ENCODE data around the gene GASK1A. TPM values are rescaled to one million over a fixed set of nuclear protein-coding genes. Genes with fewer than 3 reads are reported as not detected.

Gene GASK1A
- total and polyA plus RNA-seq, 2 of the 4 experiments (the other 2 are of a cell fraction) = 0.18 to 0.19 TPM

- Histone ChIP-seq H3K36me3 (ENCODE audit: control insufficient read depth, insufficient read depth, low read length) (no peaks in the 10 kb centered on the region), H2AK9ac (replicated peaks; ENCODE audit: low read depth, low read length, poor library complexity) (no peak overlapping the region), H2BK20ac (ENCODE audit: low read depth, low read length) (no peak overlapping the region), H3K4me2 (ENCODE audit: low read depth, low read length) (no peak overlapping the region), H3K4me3 (ENCODE audit: insufficient read depth, low read depth, low read length) (no peak overlapping the region), H3K56ac (ENCODE audit: extremely low read depth, insufficient read depth, low read length) (no peak overlapping the region), H3K14ac (replicated peaks; ENCODE audit: low read depth, low read length) (no peak overlapping the region), H2AK5ac (ENCODE audit: low read depth, low read length) (no peak overlapping the region), H4K5ac (ENCODE audit: low read depth, low read length) (no peak overlapping the region), H2BK5ac (ENCODE audit: low read depth, low read length, poor library complexity, severe bottlenecking) (no peak overlapping the region), H3K23ac (ENCODE audit: low read depth, low read length) (no peak overlapping the region), H3K4ac (ENCODE audit: low read depth, low read length) (no peak overlapping the region), H4K91ac (ENCODE audit: insufficient read depth, low read depth, low read length) (no peak overlapping the region), H3K9me3 (ENCODE audit: control insufficient read depth, insufficient read depth, low read length) (no peaks in the 10 kb centered on the region), H4K20me1 (ENCODE audit: insufficient read depth, low read length) (no peaks in the 10 kb centered on the region), H3K4me1 (ENCODE audit: control insufficient read depth, insufficient read depth, low read length) (no peaks in the 10 kb centered on the region), H4K8ac (ENCODE audit: low read depth in 2 of 2, low read length in 2 of 2) (no peak overlapping the region), H3K79me1 (ENCODE audit: low read depth in 1 of 2, low read length in 2 of 2) (no peaks in the 10 kb centered on the region), H3K27ac (ENCODE audit: insufficient read depth, low read length) (no peak overlapping the region), H3K27me3 (ENCODE audit: control insufficient read depth, insufficient read depth, low read length) (no peaks in the 10 kb centered on the region; the same call in 1 of the 2 replicates), H3K9me1 (ENCODE audit: insufficient read depth, low read length) (no peaks in the 10 kb centered on the region), H2AFZ (replicated peaks; ENCODE audit: low read length, poor library complexity) (no peak overlapping the region), H2BK15ac (ENCODE audit: low read depth, low read length) (no peak overlapping the region), H3K9ac (ENCODE audit: low read depth, low read length) (no peak overlapping the region), H3K18ac (ENCODE audit: low read depth, low read length) (no peak overlapping the region), H2BK120ac (ENCODE audit: low read depth, low read length) (no peak overlapping the region)
- TF ChIP-seq MAZ (IDR thresholded peaks at IDR 0.05; ENCODE audit: borderline replicate concordance, low read depth, low read length) (no peak), BHLHE40 (IDR thresholded peaks at IDR 0.05; ENCODE audit: low read depth, low read length) (no peak), ELK1 (IDR thresholded peaks at IDR 0.05; ENCODE audit: borderline replicate concordance, low read depth, low read length) (no peak), CHD1 (IDR thresholded peaks at IDR 0.05; ENCODE audit: low read depth, low read length) (no peak), NFE2L2 (IDR thresholded peaks at IDR 0.05; ENCODE audit: low read depth, low read length) (no peak), FOS (IDR thresholded peaks at IDR 0.05; ENCODE audit: low read depth, low read length) (no peak), MAFK (IDR thresholded peaks at IDR 0.05; ENCODE audit: low read depth, low read length) (no peak), CEBPB (IDR thresholded peaks at IDR 0.05; ENCODE audit: low read depth, low read length) (no peak), MXI1 (IDR thresholded peaks at IDR 0.05; ENCODE audit: borderline replicate concordance, low read depth, low read length) (no peak), RCOR1 (IDR thresholded peaks at IDR 0.05; ENCODE audit: insufficient replicate concordance, low read length) (no peak), CTCF (conservative IDR thresholded peaks at IDR 0.05; ENCODE audit: low read depth, low read length) (no peak), POLR2A (IDR thresholded peaks at IDR 0.05; ENCODE audit: low read depth, low read length) (no peak), USF2 (IDR thresholded peaks at IDR 0.05; ENCODE audit: low read depth, low read length) (no peak), SMC3 (IDR thresholded peaks at IDR 0.05; ENCODE audit: low read depth, low read length) (no peak)
- no CpG with 5 or more reads among the region's 6 CpGs for WGBS, 2 experiments (ENCODE audit: extremely low coverage in 2 of 2, insufficient read length in 1 of 2)
- intact Hi-C loops (cut with micrococcal nuclease) = no loop called here
- dilution Hi-C loops (cut with HindIII; ENCODE audit: low sequenced_read_pairs, unreplicated experiment) = no loop called here
- in situ Hi-C loops (cut with MboI; ENCODE audit: low sequenced_read_pairs) = no loop called here
- no TSS peak for BruUV-seq (replicated peaks)
- ChIA-PET POLR2A (ENCODE audit: unreplicated experiment) (no interaction called here), CTCF (no interaction called here)
- ATAC-seq (ENCODE audit: low read depth) (no peak), DNase-seq (no peak)
Measured at GRCh38 chr3:43028678-43029490, 49.8 kb downstream of the GASK1A start.

All from IMR-90 (cell line).